ENCODE measurements around the gene CXXC4.

- no peak for TF ChIP-seq CTCF (IDR thresholded peaks at IDR 0.05)
- no peak for TF ChIP-seq POLR2A (IDR thresholded peaks at IDR 0.05)
These were observed 23.9 kb downstream of the CXXC4 start for GRCh38 chr4:104470770-104471169.
